NB4 (cell line): ENCODE data around the gene CTNNA3.

Experiments used
- MYC ChIP-seq: IDR thresholded peaks from 2 replicates; pipeline ENCODE4 v1.6.1; 2011; ENCODE audit warnings: low read depth, low read length
- POLR2A ChIP-seq: IDR thresholded peaks from 2 replicates; pipeline ENCODE4 v1.6.1; 2011; ENCODE audit warnings: mild to moderate bottlenecking; ENCODE audit not compliant: insufficient read length; ENCODE audit errors: extremely low read depth
- TF ChIP-seq, protein P1 (sequence below): IDR thresholded peaks from one replicate; pipeline ENCODE4 v1.5.1; 2012; ENCODE audit warnings: low read depth, low read length

- TF ChIP-seq, protein P1, sequence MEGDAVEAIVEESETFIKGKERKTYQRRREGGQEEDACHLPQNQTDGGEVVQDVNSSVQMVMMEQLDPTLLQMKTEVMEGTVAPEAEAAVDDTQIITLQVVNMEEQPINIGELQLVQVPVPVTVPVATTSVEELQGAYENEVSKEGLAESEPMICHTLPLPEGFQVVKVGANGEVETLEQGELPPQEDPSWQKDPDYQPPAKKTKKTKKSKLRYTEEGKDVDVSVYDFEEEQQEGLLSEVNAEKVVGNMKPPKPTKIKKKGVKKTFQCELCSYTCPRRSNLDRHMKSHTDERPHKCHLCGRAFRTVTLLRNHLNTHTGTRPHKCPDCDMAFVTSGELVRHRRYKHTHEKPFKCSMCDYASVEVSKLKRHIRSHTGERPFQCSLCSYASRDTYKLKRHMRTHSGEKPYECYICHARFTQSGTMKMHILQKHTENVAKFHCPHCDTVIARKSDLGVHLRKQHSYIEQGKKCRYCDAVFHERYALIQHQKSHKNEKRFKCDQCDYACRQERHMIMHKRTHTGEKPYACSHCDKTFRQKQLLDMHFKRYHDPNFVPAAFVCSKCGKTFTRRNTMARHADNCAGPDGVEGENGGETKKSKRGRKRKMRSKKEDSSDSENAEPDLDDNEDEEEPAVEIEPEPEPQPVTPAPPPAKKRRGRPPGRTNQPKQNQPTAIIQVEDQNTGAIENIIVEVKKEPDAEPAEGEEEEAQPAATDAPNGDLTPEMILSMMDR = no peak
- TF ChIP-seq POLR2A (no peak), MYC (no peak)
Measured at GRCh38 chr10:66773472-66773817, 922.5 kb downstream of the CTNNA3 start.
